Activated CD4-positive, alpha-beta T cell treated with anti-CD3 and anti-CD28 coated beads for 48 hours (primary cell): Measurements from ENCODE around the gene BRCA2.

Source experiments
- DNase-seq: peaks from one replicate; pipeline ENCODE4 v3.0.0-alpha.2; 2020

BRCA2 gene, protein sequence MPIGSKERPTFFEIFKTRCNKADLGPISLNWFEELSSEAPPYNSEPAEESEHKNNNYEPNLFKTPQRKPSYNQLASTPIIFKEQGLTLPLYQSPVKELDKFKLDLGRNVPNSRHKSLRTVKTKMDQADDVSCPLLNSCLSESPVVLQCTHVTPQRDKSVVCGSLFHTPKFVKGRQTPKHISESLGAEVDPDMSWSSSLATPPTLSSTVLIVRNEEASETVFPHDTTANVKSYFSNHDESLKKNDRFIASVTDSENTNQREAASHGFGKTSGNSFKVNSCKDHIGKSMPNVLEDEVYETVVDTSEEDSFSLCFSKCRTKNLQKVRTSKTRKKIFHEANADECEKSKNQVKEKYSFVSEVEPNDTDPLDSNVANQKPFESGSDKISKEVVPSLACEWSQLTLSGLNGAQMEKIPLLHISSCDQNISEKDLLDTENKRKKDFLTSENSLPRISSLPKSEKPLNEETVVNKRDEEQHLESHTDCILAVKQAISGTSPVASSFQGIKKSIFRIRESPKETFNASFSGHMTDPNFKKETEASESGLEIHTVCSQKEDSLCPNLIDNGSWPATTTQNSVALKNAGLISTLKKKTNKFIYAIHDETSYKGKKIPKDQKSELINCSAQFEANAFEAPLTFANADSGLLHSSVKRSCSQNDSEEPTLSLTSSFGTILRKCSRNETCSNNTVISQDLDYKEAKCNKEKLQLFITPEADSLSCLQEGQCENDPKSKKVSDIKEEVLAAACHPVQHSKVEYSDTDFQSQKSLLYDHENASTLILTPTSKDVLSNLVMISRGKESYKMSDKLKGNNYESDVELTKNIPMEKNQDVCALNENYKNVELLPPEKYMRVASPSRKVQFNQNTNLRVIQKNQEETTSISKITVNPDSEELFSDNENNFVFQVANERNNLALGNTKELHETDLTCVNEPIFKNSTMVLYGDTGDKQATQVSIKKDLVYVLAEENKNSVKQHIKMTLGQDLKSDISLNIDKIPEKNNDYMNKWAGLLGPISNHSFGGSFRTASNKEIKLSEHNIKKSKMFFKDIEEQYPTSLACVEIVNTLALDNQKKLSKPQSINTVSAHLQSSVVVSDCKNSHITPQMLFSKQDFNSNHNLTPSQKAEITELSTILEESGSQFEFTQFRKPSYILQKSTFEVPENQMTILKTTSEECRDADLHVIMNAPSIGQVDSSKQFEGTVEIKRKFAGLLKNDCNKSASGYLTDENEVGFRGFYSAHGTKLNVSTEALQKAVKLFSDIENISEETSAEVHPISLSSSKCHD (N-terminal part only)

DNA sequence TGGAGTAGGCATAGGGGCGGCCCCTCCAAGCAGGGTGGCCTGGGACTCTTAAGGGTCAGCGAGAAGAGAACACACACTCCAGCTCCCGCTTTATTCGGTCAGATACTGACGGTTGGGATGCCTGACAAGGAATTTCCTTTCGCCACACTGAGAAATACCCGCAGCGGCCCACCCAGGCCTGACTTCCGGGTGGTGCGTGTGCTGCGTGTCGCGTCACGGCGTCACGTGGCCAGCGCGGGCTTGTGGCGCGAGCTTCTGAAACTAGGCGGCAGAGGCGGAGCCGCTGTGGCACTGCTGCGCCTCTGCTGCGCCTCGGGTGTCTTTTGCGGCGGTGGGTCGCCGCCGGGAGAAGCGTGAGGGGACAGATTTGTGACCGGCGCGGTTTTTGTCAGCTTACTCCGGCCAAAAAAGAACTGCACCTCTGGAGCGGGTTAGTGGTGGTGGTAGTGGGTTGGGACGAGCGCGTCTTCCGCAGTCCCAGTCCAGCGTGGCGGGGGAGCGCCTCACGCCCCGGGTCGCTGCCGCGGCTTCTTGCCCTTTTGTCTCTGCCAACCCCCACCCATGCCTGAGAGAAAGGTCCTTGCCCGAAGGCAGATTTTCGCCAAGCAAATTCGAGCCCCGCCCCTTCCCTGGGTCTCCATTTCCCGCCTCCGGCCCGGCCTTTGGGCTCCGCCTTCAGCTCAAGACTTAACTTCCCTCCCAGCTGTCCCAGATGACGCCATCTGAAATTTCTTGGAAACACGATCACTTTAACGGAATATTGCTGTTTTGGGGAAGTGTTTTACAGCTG, at the start of gene BRCA2, which contains the start of gene ZAR1L:
Gene BRCA2 (plus strand): TSS at position 271 of the 790 bp plus-strand sequence. CDS start 953 bp downstream, outside the sequence.
Gene ZAR1L (minus strand): TSS at position 126 of the 790 bp plus-strand sequence. CDS start 3,438 bp downstream, outside the sequence.
- peak; percentile 92 for DNase-seq

DNA sequence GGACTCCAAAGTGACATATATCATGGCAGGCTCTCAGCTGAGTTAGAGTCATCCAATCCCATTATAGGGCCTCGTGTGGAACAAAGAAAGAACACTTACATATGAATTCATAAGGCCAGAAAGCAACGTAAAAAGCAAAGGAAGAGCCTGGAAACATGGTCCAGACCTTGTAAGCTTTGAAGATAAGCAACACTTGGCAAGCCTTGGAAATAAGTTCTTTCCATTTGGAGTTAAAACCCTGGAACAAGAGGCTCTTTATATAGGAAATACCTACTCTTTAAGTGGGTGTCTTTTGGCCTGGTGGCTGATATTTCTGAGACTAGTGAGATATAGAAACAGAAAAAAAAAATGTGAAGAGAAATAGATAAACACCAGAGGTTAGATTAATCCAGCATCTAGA, 49.6 kb upstream of the BRCA2 start:
- DNase-seq = no peak

DNA sequence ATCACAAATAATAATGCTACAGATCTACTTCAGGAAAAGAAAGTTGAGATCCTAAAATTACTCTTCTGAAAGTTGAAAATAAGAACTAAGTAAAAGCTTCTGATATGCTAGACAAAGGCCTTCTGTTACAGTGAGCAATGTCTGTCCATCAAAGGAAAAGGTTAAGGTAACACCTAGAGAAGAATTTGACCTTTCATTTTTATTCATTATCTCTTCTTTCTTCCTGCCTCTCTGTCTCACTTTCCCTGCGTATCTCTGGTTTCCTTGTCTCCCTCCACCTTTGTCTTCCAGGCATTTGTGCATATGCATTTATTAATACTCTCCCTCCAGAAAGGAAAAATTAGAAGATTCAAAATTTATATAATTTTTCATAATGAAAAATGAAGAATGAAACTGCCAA, 49.2 kb upstream of the BRCA2 start:
- DNase-seq = no peak

DNA sequence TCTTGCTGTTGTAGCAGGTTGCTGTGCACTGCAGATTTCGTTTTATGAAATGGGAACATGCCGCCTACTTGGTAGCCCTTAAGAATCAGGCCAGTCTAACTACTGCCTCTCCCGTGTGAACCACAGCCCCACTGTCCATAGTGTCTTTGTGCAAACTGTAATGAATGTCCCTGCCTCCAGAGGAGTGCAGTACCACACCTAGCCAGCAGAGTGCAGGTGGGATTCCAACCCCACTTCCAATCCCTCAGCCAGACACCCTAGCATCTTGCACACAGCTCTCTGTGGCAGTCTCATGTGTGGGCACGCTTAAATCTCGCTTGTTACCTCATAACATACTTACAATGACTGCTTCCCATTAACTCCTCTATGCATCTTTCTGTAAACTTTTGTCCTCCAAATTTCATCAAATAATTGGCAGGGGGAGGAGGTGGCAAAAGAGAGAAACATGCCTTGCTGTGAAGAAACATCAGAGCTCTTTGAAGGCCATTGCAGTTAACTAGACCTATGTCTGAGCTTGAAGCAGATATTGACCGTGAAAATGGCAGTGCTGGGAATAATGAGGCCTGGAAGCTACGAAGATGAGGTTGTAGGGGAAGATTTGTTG, 47.4 kb upstream of the BRCA2 start:
- peak; percentile 66 for DNase-seq

DNA sequence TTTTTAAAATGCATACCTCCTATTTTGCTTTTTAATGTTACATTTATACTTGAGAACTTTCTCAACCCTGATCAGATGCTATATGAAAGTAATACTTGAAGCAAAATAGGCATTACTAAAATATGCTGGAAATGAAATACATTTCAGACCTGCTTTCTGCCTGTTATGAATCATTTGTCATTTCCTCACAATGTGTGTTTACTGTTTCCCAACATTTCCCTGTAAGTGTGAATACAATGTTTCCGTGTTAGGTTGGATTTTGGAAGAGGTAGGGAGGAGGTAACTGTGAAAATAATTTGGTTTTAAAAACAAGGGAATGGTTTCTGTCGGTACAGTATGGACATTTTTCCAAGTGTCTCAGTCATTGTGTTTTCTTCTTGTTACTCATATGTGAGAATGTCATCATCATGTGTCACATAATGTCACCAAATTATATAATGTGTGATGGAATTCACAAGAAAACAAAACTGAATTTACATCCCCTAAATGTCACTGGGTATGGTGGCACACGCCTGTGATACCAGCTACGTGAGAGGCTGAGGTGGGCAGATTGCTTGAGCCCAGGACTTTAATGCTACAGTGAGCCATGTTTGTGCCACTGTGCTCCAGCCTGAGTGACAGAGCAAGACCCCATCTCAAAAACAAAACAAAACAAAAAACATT, 43.2 kb upstream of the BRCA2 start:
- peak; percentile 11 for DNase-seq

DNA sequence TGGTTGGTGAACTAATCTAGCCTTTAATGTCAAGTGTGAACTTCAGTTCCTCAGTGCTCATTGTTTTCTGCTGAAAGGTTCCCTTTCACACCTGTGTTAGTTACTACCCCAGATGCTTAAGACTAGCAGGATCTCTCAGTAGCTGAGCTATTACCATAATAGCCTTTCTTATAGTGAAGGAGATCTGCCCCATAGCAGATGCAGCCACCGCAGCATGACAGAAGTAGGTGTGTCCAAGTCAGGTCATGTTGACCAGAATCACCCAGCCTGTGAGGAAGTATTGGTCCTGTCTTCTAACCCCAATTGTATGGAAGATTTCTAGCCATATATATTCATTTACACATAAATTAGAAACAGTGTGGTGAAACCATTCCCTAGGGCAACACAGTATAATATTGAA, 37.5 kb upstream of the BRCA2 start:
- no peak for DNase-seq

DNA sequence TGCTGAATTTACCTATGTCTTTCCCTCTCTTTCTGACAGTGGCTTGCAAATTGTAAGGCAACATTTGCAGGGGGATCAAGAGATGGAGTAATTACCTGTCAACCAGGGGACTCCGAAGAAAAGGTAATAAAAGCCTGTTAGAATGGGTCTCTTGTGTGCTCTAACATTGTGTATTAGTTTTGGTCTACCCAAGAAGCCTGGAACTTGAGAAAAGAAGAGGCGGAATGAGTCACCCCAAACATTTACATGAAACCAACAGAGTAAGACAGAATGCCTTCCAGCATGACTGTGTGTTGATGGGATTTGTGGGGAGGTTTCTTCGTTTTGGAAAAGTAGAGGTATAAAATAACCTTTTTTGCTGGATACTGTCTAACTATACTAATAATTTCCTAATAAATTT, 36.9 kb upstream of the BRCA2 start:
- DNase-seq = no peak

DNA sequence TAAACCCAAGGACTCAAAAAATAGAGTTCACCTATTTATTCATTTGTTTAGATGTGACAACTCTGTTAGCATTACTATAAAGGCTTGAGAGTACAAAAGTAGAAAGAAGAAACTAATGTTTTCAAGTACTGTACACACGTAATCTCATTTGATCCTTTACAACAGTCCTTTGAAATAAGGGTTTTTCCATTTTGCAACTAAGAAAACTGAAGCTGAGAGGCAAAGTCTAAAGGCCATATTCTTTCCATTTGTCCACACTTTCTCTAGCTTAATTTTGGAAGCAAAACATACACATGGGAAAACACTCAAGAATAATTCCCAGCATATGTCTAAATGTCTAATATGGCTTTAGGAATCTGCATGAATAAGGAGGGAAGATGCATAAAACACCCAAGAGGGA, 34.2 kb upstream of the BRCA2 start:
- no peak for DNase-seq

DNA sequence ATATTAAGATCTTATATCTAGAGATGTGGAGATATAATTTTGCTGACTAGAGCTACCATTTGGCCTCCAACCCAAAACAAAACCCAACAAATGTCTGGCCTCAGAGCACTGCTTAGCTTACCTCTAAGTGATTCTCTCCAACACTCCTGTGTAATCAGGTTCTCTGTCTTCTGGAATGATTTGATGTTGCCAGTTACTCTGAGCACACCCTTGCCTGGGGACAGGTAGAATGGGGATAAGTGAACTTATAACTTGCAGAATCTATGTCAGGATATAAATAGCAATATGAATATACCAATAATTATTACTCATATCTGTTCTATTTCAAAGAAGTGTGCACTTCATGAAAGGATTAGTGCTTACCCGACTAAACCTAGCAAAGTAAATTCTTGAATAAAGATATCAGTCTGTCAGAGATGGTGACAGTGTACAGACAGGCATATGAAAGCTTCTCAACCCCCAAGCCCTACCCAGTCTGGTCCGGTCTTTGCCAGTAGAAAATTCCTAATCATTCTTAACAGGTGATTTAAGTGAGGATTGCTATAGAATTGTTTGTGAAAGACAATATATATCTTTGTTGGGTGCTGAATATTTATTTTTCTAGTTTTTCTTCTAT, 33.1 kb upstream of the BRCA2 start:
- DNase-seq = no peak

DNA sequence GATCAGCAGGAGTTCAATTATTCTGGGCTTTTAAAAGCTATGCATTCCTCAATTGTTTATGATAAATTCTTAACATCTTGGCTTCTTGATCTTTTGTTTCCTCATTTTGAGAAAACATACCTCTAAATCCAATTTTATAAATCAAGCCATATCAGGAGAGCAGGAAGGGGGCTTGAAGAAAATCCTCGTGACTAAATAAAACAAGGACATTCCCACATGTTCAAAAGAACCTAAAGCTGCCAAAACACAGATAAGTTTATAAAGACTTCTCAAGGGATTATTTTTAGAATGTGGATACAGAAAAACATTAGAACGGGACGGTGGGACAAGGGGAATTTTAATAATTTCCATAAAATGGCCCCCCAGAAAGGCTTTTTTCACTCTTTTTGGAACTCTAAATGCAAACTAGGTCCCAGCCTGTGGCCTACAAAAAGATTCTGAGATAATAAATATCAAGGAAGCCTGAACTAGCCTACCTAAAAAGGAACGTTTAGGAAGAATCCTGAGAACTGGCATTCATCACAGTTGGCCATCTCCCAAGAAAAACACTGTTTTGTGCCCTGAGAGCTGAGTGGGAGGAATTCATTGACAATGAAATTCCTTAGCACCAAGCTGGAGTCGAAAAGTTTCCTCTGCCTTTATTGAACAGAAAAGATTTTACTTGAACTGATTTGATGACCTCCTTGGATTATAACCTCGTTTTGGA, 30.2 kb upstream of the BRCA2 start:
- DNase-seq = no peak

DNA sequence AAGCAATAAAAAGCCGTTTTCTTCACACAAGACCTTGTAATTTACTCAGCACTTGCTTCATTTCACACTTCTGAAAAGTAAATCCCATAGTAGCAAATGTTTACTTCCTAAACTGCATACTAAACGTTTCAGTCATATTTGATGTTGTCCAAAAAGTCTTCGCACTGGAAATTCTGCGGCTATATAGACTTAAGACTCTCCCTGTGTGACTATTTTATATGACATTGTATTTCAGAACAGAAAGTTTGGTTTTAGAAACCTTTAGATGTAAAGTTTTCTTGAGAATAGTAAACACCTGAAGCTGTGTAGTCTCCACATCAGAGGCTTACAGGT, 29.7 kb upstream of the BRCA2 start:
- no peak for DNase-seq

DNA sequence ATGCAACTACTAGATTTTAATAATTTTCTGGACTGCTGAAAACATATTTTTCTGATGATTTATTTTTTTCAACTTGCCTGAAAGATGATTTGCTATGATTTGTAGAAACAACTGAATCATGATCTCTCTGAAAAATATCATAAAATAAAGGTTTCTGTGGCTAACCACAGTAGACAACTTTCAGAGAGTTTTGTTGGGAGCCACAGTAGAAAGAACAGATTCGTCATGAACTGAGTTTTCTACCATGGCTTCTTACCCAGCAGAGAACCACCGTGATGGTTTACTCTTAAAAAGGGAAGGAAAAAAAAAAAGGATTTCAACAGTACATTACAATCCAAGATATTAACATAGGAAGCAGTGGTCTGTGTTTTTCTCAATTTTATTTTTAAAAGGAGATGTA, 18.1 kb upstream of the BRCA2 start:
- DNase-seq = no peak

DNA sequence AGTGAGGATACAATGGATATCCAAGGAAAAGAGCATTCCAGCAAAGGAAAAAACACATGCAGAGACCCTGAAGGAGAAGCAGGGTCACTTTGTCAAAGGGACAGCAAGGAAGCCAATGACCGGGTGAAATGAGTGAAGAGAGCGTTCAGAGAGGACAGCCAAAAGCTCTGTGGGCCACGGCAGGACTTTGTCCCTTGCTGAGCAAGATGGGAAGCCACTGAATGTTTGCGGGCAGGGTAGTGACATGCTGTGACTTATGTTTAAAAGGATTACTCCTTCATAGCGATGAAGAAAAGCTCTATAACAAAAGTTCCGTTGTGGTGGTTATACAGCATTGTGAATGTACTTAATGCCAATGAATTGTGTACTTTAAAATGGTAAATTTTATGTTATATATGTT, 16.6 kb upstream of the BRCA2 start:
- DNase-seq = no peak

DNA sequence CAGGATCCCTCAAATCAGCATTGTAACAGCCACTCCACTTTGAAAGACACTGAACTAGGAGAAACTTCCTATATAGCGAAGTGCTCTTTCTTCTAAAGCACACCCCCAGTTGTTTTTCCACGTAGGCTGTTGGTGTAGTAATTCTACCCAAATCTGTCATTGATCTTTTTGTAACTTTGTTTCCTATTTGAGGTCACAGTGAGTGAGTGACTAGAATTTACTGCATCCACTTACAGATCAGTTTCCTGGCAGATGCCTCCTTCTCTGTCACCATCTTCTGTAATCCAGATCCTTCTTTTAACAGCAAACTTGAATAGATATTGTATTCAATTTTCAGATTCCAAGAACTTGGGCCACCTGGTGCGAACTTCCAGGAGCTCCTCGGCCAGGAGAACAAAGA, 15.4 kb upstream of the BRCA2 start:
- DNase-seq = no peak

DNA sequence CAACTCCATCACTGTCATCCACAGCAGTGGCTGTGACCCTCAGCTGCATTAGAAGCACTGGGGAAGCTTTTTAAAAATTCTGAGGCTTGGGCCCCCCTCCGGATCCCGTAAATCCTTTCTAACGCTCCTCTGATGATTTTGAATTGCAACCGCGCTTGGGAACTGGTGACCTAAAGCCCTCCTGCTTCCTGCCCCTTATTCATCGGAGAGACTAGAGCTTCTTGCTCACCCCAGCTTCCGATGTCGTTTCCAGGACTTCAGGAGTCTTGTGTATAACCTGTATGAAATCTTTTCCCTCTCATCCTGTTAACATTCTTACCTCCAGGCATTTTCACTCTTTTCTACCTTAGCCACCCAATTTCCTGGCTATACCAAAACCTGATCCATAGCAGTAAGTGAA, 14.9 kb upstream of the BRCA2 start:
- DNase-seq = no peak

DNA sequence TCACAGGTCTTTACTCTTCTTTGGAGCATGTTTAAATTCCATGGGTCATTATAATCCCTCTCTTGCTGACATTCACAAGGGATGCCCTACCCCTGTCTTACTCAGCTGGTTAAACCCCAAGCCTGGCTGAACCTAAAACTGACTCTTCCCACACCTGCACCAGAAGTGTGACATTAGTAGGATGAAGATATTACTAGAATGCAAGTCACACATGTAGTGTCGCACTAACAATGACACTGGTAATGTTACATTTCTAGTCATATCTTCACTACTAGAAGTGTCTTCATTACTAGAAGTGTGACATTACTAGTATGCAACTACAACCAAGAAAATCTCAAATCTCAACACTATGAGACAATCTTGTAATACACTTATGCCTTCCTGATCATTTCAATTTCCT, 14.4 kb upstream of the BRCA2 start:
- DNase-seq = peak; percentile 25

DNA sequence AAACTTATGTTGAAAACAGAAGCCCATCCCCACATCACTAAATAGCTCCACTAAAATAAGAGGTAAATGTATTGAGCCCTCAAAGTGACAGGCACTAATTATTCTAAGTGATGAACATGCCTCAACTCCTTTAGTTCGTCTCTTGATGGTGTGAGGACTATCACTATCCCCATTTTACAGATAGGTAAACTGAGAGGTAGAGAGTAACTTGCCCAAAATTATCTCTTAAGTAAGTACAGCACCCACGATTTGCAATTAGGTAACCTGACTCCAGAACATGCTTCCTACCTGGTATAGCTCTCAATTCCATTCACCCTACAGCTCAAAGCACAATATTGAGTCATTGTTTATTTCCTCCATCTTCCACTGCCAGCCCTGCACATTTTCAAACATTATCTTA, 12.8 kb upstream of the BRCA2 start:
- no peak for DNase-seq

DNA sequence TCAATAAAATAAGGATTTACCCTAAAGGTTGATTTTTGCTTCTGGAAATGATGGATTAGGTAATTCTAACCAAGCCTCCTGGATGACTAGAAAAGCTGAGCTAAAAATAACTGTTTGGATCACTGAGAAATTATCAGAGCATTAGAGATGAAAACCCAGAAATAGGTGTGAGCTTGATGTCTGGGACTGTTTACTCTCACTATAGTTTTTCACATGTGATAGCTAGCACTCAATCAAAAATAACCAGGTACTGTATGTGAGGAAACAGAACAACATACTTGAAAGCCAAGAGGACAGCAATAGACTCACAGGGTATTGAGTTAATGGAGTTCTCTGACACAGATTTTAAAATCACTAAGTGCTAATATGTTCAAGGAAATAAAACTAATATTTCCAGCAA, 9.7 kb upstream of the BRCA2 start:
- DNase-seq = no peak

DNA sequence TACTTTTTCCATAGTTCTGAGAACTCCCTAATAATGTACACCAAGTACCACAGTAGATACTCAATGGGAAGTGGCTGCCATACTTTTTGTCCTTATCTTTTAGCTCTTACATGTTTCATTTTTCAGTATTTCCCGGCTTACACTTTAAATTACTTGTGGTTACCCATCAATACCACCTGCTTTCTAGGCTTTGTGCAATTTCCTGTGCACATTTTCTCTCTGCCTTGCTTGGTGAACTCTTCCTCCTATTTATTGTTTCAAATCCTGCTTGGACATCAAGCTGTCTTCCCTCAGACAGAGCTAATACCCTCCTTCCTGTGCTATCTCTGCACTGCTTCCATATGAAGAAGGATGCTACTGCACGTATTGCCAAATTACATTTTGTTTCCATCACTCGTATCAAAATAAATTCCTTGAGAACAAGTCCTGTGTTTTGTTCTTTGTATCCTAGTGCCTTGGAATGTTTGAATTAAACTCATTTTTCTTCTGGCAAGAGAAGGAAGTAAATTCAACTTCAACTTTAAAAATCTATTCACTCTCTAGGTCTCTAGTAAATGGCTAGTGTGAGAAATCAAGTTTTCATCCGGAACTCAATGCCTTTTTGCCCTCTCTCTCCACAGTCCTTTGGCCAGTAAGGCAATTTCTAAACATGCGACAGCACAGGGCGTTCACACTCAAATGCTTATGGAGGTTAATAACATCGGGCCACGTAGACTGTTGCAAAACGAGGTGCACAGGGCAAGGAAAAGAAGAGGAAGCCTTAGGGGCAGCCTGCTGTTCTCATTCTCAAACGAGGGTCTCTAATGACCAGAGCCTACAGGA, 5.8 kb upstream of the BRCA2 start:
- no peak for DNase-seq
